Neural cell (in vitro differentiated cells): ENCODE data around the gene KDM4C. TPM values are rescaled to one million over a fixed set of nuclear protein-coding genes. Genes with fewer than 3 reads are reported as not detected.
"Not testable (repeated sequence)": the region's sequence is repeated elsewhere in the genome, so short reads cannot be mapped to it uniquely, and the experiment has no call there.

Experiments used
- H2AFZ ChIP-seq: fragments of 200-600, 300-800 bp; sonication (generic), shearing (Covaris generic); 2 replicates; pipeline ENCODE4 v1.6.0; 2014; ENCODE audit warnings: low read depth, mild to moderate bottlenecking, antibody characterized with exemption, low read length, moderate library complexity
- H3F3A ChIP-seq: fragments of 200-600 bp; shearing (Covaris generic); 2 replicates; pipeline ENCODE4 v1.6.1; 2016; ENCODE audit warnings: mild to moderate bottlenecking, moderate library complexity, mixed read lengths, antibody characterized with exemption, low read length; ENCODE audit not compliant: insufficient read depth, poor library complexity, severe bottlenecking
- H3K27ac ChIP-seq: fragments of 200-600, 300-800 bp; sonication (generic), shearing (Covaris generic); 2 replicates; pipeline ENCODE4 v1.5.1; 2014; ENCODE audit warnings: mild to moderate bottlenecking, low read length, moderate library complexity
- H3K27me3 ChIP-seq: fragments of 300-800, 200-600 bp; sonication (generic), shearing (Covaris generic); 2 replicates; pipeline ENCODE4 v1.6.0; 2014; ENCODE audit warnings: mild to moderate bottlenecking, low read depth, low read length, moderate library complexity; ENCODE audit not compliant: insufficient read depth
- H3K36me3 ChIP-seq: fragments of 300-800, 200-600 bp; sonication (generic), shearing (Covaris generic); 2 replicates; pipeline ENCODE4 v1.5.1; 2014; ENCODE audit warnings: mild to moderate bottlenecking, antibody characterized with exemption, low read length, moderate library complexity; ENCODE audit not compliant: insufficient read depth
- H3K4me2 ChIP-seq: fragments of 300-800, 200-600 bp; sonication (generic), shearing (Covaris generic); 2 replicates; pipeline ENCODE4 v1.6.0; 2014; ENCODE audit warnings: mild to moderate bottlenecking, low read length
- H3K4me3 ChIP-seq: fragments of 300-800, 200-600 bp; sonication (generic), shearing (Covaris generic); 2 replicates; pipeline ENCODE4 v1.5.1; 2014; ENCODE audit warnings: mild to moderate bottlenecking, low read length, moderate library complexity
- H3K79me2 ChIP-seq: fragments of 200-600 bp; shearing (Covaris generic); replicated peaks from 2 replicates; pipeline ENCODE4 v1.6.0; 2014; ENCODE audit warnings: mild to moderate bottlenecking, low read length, moderate library complexity; ENCODE audit not compliant: insufficient read depth
- H3K9ac ChIP-seq: fragments of 300-800, 200-600 bp; sonication (generic), shearing (Covaris generic); 2 replicates; pipeline ENCODE4 v1.6.1; 2016; ENCODE audit warnings: mild to moderate bottlenecking, low read length, mixed read lengths
- H3K9me2 ChIP-seq: fragments of 200-600 bp; shearing (Covaris generic); 2 replicates; pipeline ENCODE4 v1.6.1; 2016; ENCODE audit warnings: mild to moderate bottlenecking, low read length, mixed read lengths; ENCODE audit not compliant: insufficient read depth
- H3K9me3 ChIP-seq: fragments of 200-600, 300-800 bp; sonication (generic), shearing (Covaris generic); 2 replicates; pipeline ENCODE4 v1.6.1; 2016; ENCODE audit warnings: mild to moderate bottlenecking, mixed run types, low read length, moderate library complexity, mixed read lengths
- H4K20me1 ChIP-seq: fragments of 200-600 bp; shearing (Covaris generic); 2 replicates; pipeline ENCODE4 v1.6.1; 2016; ENCODE audit warnings: mild to moderate bottlenecking, mixed run types; ENCODE audit not compliant: insufficient read depth
- CTCF ChIP-seq: fragments of 450-650 bp; IDR thresholded peaks from 2 replicates; pipeline ENCODE4 v1.5.1; 2014; ENCODE audit warnings: antibody characterized with exemption, mild to moderate bottlenecking, moderate library complexity; ENCODE audit not compliant: poor library complexity, severe bottlenecking
- EP300 ChIP-seq: fragments of 450-650 bp; conservative IDR thresholded peaks from 2 replicates; pipeline ENCODE4 v1.6.1; 2014; ENCODE audit warnings: antibody characterized with exemption, mild to moderate bottlenecking, moderate library complexity; ENCODE audit not compliant: poor library complexity, severe bottlenecking
- EZH2 ChIP-seq: fragments of 200-600, 300-800 bp; shearing (Covaris generic), sonication (generic); IDR thresholded peaks from 2 replicates; pipeline ENCODE4 v1.6.1; 2014; ENCODE audit warnings: antibody characterized with exemption, low read length, borderline replicate concordance, mild to moderate bottlenecking; ENCODE audit not compliant: insufficient read depth, poor library complexity, severe bottlenecking
- MXI1 ChIP-seq: fragments of 450-650 bp; conservative IDR thresholded peaks from 2 replicates; pipeline ENCODE4 v1.6.1; 2014; ENCODE audit warnings: antibody characterized with exemption, mild to moderate bottlenecking; ENCODE audit not compliant: poor library complexity, severe bottlenecking
- POLR2AphosphoS5 ChIP-seq: IDR thresholded peaks from 2 replicates; pipeline ENCODE4 v1.6.1; 2012
- RAD21 ChIP-seq: fragments of 450-650 bp; conservative IDR thresholded peaks from 2 replicates; pipeline ENCODE4 v1.6.1; 2014; ENCODE audit warnings: antibody characterized with exemption, mild to moderate bottlenecking, moderate library complexity
- REST ChIP-seq: IDR thresholded peaks from 2 replicates; pipeline ENCODE4 v1.6.1; 2012; ENCODE audit warnings: borderline replicate concordance
- SMC3 ChIP-seq: fragments of 450-650 bp; conservative IDR thresholded peaks from 2 replicates; pipeline ENCODE4 v1.6.1; 2014; ENCODE audit warnings: antibody characterized with exemption, mild to moderate bottlenecking, moderate library complexity; ENCODE audit not compliant: poor library complexity
- TAF1 ChIP-seq: IDR thresholded peaks from 2 replicates; pipeline ENCODE4 v1.6.1; 2012; ENCODE audit warnings: low read depth
- polyA plus RNA-seq: library from polyadenylated mRNA; depleted of rRNA; stranded (reverse); fragments of >200 nt; gene quantifications from 2 replicates; pipeline ENCODE4 v1.2.3, GENCODE V29; 2014

The KDM4C gene
- polyA plus RNA-seq, 1 donor from 2014 or later, result 21.1 TPM

- Histone ChIP-seq H3K4me3 (no peak overlapping the region), H4K20me1 (no peaks in the 10 kb centered on the region), H2AFZ (no peak overlapping the region), H3K4me2 (no peak overlapping the region), H3K27ac (no peak overlapping the region), H3K9me2 (no peaks in the 10 kb centered on the region), H3K9me3 (no peaks in the 10 kb centered on the region), H3K79me2 (no peaks in the 10 kb centered on the region), H3K9ac (no peak overlapping the region), H3F3A (no peaks in the 10 kb centered on the region), H3K36me3 (no peaks in the 10 kb centered on the region), H3K27me3 (no peaks in the 10 kb centered on the region)
- TF ChIP-seq RAD21, result no peak
- no peak for TF ChIP-seq EP300
- TF ChIP-seq POLR2AphosphoS5, result no peak
- no peak for TF ChIP-seq MXI1
- TF ChIP-seq CTCF, result no peak
- TF ChIP-seq TAF1, result no peak
- no peak for TF ChIP-seq REST
- TF ChIP-seq EZH2, result no peak
- no peak for TF ChIP-seq SMC3
Observed at GRCh38 chr9:7028591-7028990, 270.8 kb downstream of the KDM4C start.

GRCh38 chr9:7030943-7031342 is 273.2 kb downstream of the KDM4C start:
- H3K9me3 ChIP-seq, H2AFZ ChIP-seq, H3K9ac ChIP-seq, H3F3A ChIP-seq, H3K79me2 ChIP-seq, H3K9me2 ChIP-seq, H3K27ac ChIP-seq, H4K20me1 ChIP-seq, H3K4me2 ChIP-seq, H3K36me3 ChIP-seq, H3K27me3 ChIP-seq, H3K4me3 ChIP-seq: not testable (repeated sequence)
